MM.1S (cell line): Measurements from ENCODE around the gene FLT4.

ENCODE experiments used
- EZH2 ChIP-seq: fragments of 300-600 bp; sonication (generic); optimal IDR thresholded peaks from 2 replicates; pipeline ENCODE3; 2017; ENCODE audit warnings: low read depth, mild to moderate bottlenecking, antibody characterized with exemption, low read length, mixed read lengths
- EZH2phosphoT487 ChIP-seq: fragments of 300-600 bp; sonication (generic); IDR thresholded peaks from 2 replicates; pipeline ENCODE4 v1.6.1; 2018; ENCODE audit warnings: antibody characterized with exemption, low read length
- TF ChIP-seq, protein P1 (sequence below): fragments of 300-600 bp; sonication (generic); IDR thresholded peaks from 2 replicates; pipeline ENCODE4 v1.5.1; 2016; ENCODE audit warnings: antibody characterized with exemption, low read length, mixed read lengths

DNA sequence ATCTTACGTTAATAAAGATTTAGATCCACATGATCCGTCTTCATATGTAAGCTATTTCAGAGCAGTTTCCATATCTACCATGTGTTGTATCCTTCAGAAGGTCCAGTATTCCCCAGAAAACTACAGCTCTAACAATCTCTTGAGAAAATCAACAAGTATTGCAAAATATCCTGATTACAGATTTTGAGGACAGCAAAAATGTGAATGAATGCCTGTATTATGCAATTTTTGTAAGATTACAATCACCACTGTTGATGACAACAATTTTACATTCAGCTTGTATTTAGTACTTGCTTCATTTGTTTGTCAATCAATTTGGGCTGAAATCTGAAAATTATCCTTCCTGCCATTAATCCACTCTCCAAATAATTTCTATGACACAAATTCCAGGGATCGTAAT is 43.0 kb upstream of the FLT4 start:
- TF ChIP-seq, protein P1, sequence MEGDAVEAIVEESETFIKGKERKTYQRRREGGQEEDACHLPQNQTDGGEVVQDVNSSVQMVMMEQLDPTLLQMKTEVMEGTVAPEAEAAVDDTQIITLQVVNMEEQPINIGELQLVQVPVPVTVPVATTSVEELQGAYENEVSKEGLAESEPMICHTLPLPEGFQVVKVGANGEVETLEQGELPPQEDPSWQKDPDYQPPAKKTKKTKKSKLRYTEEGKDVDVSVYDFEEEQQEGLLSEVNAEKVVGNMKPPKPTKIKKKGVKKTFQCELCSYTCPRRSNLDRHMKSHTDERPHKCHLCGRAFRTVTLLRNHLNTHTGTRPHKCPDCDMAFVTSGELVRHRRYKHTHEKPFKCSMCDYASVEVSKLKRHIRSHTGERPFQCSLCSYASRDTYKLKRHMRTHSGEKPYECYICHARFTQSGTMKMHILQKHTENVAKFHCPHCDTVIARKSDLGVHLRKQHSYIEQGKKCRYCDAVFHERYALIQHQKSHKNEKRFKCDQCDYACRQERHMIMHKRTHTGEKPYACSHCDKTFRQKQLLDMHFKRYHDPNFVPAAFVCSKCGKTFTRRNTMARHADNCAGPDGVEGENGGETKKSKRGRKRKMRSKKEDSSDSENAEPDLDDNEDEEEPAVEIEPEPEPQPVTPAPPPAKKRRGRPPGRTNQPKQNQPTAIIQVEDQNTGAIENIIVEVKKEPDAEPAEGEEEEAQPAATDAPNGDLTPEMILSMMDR: no peak
- no peak for TF ChIP-seq EZH2
- TF ChIP-seq EZH2phosphoT487: no peak
